GM10847 (cell line): ENCODE results near the gene NXNL2.

Source experiments
- POLR2A ChIP-seq: IDR thresholded peaks from 2 replicates; pipeline ENCODE4 v1.6.1; 2011; ENCODE audit not compliant: insufficient read length; ENCODE audit errors: extremely low read depth

Gene NXNL2

DNA sequence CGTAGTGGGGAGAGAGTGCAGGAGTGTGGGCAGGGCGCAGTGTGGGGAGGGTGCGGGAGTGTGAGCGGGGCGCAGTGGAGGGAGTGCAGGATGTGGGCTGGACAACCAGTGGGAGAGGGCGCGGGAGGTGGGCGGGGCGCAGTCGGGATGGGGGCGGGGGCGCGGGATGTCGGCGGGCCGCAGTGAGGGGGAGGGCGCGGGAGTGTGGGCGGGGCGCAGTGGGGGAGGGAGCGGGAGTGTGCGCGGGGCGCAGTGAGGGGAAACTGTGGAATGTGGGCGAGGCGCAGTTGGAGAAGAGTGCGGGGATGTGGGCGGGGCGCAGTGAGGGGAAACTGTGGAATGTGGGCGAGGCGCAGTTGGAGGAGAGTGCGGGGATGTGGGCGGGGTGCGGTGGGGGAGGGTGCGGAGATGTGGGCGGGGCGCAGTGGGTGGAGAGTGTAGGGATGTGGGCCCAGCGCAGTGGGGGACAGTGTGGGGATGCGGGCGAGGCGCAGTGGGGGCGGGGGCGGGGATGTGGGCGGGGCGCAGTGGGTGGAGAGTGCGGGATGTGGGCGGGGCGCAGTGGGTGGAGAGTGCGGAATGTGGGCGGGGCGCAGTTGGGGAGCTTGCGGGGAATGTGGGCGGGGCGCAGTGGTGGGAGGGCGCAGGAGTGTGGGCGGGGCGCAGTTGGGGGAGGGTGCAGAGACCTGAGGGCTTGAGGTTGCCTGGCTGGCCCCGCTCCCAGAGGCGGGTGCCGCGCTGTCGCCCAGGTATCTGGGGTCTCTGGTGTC is at the start of gene NXNL2:
Gene NXNL2 (plus strand): TSS at position 723 of the 770 bp plus-strand sequence. CDS start 257 bp downstream, outside the sequence.
- TF ChIP-seq POLR2A: no peak

- no peak for TF ChIP-seq POLR2A
Measured at GRCh38 chr9:88488166-88488565, 46.8 kb upstream of the NXNL2 start.

DNA sequence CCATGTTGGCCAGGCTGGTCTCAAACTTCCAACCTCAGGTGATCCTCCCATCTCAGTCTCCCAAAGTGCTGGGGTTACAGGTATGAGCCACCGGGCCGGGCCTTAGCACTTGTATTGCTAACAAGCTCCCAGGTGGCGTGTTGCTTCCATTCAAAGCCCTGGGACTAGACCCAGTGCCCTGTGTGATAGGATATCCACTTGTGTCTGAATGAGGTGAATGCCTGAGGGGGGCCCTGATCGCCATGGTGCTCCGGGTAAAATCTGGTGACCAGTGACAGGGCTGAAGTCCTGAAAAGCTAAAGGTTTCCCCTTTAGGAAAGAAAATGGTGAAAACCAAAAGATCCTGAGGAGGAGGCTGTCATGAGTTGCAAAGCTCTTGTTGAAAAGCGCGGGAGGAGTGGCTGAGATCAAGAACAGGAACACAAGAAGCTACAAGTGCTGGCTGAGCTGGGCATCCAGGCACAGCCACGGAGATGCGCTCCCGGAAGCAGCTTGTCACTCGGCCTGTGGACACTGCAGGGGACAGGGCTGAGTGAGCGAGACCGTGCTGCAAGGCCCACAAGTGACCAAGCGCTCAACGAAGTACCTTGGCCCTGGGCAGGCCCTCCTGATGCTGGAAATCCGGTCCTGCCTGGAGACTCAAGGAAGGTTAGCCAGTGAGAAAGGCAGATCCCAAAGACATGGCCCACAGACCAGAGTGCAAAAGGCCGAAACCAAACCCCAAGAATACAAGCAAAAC is 39.8 kb upstream of the NXNL2 start:
- no peak for TF ChIP-seq POLR2A

- no peak for TF ChIP-seq POLR2A
Measured at GRCh38 chr9:88497224-88497623, 37.8 kb upstream of the NXNL2 start.

DNA sequence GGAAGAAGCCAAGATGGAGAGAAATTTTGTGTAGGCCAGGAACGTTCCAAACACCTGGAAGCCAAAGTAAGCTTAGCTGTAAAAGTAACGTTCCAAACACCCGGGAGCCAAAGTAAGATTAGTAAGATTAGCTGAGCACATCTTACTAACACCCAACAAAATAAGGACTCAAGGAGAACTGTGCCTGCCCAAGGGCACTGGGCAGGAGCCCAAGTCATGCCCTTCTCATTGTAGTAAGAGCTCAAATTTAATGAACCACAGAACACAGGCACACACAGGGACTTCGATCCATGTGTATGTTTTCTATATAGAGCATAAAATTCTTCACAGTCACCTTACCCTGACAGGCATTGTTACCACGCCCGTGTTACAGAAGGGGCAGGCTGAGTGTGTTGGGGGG is 36.1 kb upstream of the NXNL2 start:
- no peak for TF ChIP-seq POLR2A

- TF ChIP-seq POLR2A: no peak
Measured at GRCh38 chr9:88501086-88501485, 33.9 kb upstream of the NXNL2 start.

- no peak for TF ChIP-seq POLR2A
Measured at GRCh38 chr9:88502552-88503034, 32.4 kb upstream of the NXNL2 start.

GRCh38 chr9:88503081-88503844 is 31.7 kb upstream of the NXNL2 start:
- TF ChIP-seq POLR2A: no peak

DNA sequence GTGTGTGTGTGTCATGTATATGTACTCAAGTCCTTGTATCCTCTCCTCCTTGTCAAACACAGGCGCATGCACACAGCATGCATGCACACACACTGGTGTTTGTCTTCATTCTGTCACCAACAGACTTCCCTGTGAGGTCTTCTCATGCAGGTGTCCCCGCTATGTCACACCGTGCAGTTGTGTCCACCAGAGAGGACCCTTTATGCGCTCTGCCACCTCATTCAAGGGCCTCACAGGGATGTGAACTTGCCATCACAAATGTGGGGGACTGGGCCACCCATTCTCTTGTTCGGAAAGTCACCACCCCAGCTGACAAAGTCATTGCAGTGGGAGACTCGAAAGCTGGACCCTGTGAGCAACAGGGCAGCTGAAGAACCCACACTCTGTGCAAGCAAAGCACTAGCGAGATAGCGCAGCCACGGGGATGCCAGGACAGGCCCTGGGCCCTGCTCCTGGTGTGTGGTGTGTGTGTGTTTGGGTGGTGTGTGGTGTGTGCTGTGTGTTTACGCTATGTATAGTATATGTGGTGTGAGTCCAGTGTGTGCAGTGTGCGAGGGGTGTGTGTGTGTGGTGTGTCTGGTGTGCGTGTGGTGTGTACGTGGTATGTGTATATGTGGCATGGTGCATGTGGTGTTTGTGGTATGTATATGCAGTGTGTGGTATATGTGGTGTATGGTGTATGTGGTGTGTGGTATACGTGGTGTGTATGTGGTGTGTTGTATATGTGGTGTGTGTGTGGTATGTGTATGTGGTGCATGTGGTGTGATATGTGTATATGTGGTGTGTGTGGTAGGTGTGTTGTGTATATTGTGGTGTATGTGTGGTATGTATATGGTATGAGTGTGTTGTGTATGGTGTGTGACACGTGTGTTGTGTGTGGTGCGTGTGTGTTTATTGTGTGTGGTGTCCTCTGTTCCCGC is 30.9 kb upstream of the NXNL2 start:
- TF ChIP-seq POLR2A: no peak

GRCh38 chr9:88508326-88508725 is 26.7 kb upstream of the NXNL2 start:
- TF ChIP-seq POLR2A: no peak

GRCh38 chr9:88511906-88512305 is 23.1 kb upstream of the NXNL2 start:
- no peak for TF ChIP-seq POLR2A

DNA sequence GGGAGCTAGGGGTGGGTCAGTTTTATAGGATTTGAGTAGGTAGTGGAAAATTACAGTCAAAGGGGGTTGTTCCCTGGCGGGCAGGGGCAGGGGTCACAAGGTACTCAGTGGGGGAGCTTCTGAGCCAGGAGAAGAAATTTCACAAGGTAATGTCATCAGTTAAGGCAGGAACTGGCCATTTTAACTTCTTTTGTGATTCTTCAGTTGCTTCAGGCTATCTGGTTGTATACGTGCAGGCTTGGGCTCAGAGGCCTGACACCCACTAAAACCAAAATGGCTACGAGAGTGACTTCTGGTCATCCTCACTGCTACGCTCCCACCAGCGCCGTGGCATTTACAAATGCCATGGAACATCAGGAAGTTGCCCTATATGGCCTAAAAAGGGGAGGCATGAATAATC is 20.7 kb upstream of the NXNL2 start:
- no peak for TF ChIP-seq POLR2A

DNA sequence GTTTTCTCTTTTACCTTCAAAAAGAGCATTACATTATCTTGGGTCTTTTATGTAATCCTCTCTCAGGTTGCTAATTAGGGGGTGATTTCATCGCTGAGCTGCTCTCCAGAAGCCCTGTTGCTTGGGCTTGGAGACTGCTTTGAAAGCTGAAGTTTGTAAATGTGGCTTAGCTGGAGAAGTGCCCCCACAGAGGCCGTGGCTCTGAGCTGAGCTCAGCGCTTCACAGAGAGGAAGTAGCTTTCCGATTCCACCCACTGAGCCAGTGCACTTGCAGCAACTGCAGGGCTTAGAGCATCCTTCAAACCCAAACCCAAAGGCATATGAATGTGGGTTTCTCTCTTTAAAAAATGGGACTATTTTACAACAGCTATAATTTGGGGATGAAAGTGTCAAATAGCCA is 13.7 kb upstream of the NXNL2 start:
- TF ChIP-seq POLR2A: no peak

DNA sequence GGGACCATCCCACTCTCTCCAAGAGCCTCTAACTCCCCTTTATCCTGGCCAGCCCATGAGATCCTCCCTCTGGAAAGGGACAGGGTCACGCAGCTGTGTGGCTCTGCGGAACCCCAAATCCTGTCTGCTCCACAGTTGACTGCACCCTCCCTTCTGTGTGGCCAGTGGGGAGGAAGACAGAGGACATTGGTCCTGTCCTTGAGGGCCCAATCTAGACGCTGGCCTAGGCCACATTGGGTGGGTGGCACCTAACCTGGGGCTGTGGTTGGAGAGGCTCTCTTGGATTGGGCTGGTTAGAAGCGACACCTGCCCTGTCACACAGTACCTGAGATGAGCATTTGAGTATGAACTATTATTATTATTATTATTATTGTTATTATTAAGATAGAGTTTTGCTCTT is 12.6 kb upstream of the NXNL2 start:
- TF ChIP-seq POLR2A: no peak

GRCh38 chr9:88523056-88523455 is 11.9 kb upstream of the NXNL2 start:
- no peak for TF ChIP-seq POLR2A
